Gastrocnemius medialis (tissue), 4 donors: ENCODE data around the gene POLL.

Source experiments
- POLR2A ChIP-seq, 2 donors: fragments of 450-650 bp; IDR thresholded peaks; one replicate each; pipeline ENCODE4 v1.6.1; 2017; ENCODE audit warnings: antibody characterized with exemption in 2 of 2, mild to moderate bottlenecking in 2 of 2, moderate library complexity in 2 of 2
- TF ChIP-seq, protein P1 (sequence below), 5 experiments: fragments of 450-650 bp in 3 of 5; fragments of 200-600 bp in 2 of 5; sonication (generic) in 2 of 5; IDR thresholded peaks in 4 of 5; conservative IDR thresholded peaks in 1 of 5; 1 replicate in 4 of 5; 2 replicates in 1 of 5; pipeline ENCODE4 v1.5.1; 2016 to 2019; ENCODE audit warnings: antibody characterized with exemption in 5 of 5, mild to moderate bottlenecking in 3 of 5, moderate library complexity in 3 of 5

GRCh38 chr10:101538446-101538845 lies 49.6 kb downstream of the POLL start:
- TF ChIP-seq, protein P1, sequence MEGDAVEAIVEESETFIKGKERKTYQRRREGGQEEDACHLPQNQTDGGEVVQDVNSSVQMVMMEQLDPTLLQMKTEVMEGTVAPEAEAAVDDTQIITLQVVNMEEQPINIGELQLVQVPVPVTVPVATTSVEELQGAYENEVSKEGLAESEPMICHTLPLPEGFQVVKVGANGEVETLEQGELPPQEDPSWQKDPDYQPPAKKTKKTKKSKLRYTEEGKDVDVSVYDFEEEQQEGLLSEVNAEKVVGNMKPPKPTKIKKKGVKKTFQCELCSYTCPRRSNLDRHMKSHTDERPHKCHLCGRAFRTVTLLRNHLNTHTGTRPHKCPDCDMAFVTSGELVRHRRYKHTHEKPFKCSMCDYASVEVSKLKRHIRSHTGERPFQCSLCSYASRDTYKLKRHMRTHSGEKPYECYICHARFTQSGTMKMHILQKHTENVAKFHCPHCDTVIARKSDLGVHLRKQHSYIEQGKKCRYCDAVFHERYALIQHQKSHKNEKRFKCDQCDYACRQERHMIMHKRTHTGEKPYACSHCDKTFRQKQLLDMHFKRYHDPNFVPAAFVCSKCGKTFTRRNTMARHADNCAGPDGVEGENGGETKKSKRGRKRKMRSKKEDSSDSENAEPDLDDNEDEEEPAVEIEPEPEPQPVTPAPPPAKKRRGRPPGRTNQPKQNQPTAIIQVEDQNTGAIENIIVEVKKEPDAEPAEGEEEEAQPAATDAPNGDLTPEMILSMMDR (IDR thresholded peaks at IDR 0.05 in 4 of 5, conservative IDR thresholded peaks at IDR 0.05 in 1 of 5): no peak
- TF ChIP-seq POLR2A (IDR thresholded peaks at IDR 0.05): no peak
